Peyer's patch (tissue), 4 donors: ENCODE data around the gene IRF9.

Source experiments
- POLR2A ChIP-seq, 2 donors: fragments of 450-650 bp; IDR thresholded peaks; one replicate each; pipeline ENCODE4 v1.5.1; 2017; ENCODE audit warnings: antibody characterized with exemption in 2 of 2, mild to moderate bottlenecking in 2 of 2, moderate library complexity in 2 of 2
- TF ChIP-seq, protein P1 (sequence below), 6 experiments: fragments of 450-650 bp in 4 of 6; fragments of 200-600 bp in 2 of 6; sonication (generic) in 1 of 6; IDR thresholded peaks; one replicate each; pipeline ENCODE4 v1.5.1; 2017 to 2019; ENCODE audit warnings: antibody characterized with exemption in 6 of 6, mild to moderate bottlenecking in 3 of 6, moderate library complexity in 1 of 6

DNA sequence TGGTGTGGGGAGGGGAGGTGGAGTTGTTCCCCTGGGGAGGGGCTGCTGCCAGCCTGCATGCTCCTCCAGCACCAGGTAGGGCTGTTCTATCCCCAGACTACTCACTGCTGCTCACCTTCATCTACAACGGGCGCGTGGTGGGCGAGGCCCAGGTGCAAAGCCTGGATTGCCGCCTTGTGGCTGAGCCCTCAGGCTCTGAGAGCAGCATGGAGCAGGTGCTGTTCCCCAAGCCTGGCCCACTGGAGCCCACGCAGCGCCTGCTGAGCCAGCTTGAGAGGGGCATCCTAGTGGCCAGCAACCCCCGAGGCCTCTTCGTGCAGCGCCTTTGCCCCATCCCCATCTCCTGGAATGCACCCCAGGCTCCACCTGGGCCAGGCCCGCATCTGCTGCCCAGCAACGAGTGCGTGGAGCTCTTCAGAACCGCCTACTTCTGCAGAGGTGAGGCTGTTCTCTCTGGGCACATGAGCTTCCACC lies 3.5 kb downstream of the IRF9 start:
- no peak for TF ChIP-seq POLR2A (IDR thresholded peaks at IDR 0.05)
- TF ChIP-seq, protein P1, sequence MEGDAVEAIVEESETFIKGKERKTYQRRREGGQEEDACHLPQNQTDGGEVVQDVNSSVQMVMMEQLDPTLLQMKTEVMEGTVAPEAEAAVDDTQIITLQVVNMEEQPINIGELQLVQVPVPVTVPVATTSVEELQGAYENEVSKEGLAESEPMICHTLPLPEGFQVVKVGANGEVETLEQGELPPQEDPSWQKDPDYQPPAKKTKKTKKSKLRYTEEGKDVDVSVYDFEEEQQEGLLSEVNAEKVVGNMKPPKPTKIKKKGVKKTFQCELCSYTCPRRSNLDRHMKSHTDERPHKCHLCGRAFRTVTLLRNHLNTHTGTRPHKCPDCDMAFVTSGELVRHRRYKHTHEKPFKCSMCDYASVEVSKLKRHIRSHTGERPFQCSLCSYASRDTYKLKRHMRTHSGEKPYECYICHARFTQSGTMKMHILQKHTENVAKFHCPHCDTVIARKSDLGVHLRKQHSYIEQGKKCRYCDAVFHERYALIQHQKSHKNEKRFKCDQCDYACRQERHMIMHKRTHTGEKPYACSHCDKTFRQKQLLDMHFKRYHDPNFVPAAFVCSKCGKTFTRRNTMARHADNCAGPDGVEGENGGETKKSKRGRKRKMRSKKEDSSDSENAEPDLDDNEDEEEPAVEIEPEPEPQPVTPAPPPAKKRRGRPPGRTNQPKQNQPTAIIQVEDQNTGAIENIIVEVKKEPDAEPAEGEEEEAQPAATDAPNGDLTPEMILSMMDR (IDR thresholded peaks at IDR 0.05) = no peak
